Stimulated activated CD8-positive, alpha-beta memory T cell treated with anti-CD3 and anti-CD28 coated beads, Interleukin-12 subunit alpha, Interleukin-12 subunit beta, amount 100 ng/mL, for 24 hours (primary cell): ENCODE data around the gene VPS33B.

ENCODE experiments used
- DNase-seq: peaks from one replicate; pipeline ENCODE4 v3.0.0-alpha.2; 2020; ENCODE audit errors: extremely low read depth

VPS33B gene

GRCh38 chr15:90952901-90953677, 69.3 kb downstream of the VPS33B start:
- no peak for DNase-seq

GRCh38 chr15:90950676-90951075, 71.7 kb downstream of the VPS33B start:
- DNase-seq = no peak

DNA sequence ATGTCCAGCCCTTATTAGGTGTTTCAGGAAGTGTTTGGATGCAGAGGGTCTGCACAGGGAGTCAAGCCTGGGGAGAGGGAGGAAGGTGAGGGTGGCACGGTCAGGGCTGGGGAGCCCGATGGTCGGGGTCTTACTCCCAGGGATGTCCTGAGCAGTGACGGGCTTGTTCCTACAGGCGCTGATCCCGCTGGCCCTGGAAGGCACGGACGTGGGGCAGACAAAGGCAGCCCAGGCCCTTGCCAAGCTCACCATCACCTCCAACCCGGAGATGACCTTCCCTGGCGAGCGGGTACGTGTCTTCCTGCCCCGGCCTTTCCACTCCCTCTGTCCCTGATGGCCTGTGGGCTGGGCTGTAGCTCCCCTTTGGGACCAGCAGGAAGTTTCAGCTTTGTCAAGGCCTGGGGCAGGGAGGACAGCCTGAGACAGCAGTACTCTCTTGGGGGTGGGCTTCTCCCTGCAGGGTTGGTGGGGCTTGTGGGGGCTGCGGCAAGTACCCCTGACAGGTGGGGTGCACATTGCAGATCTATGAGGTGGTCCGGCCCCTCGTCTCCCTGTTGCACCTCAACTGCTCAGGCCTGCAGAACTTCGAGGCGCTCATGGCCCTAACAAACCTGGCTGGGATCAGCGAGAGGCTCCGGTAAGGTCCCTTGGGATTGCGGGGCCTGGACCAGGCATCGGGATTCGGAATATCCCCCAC, 72.3 kb downstream of the VPS33B start:
- no peak for DNase-seq
